ENCODE measurements around the gene NUP188. TPM values are rescaled to one million over a fixed set of nuclear protein-coding genes. Genes with fewer than 3 reads are reported as not detected.
A peak's percentile ranks its signal among the peaks of the same experiment; 100 is the strongest.

NUP188 gene
- total RNA-seq, 3 donors from 2014 or later (not counting 1 experiment from before 2014, with no cell fraction given), result 53.9 to 66.4 (median 58.3) TPM

- Mint-ChIP-seq H3K27ac (no peak overlapping the region), H3K27me3 (ENCODE audit: low read depth in 2 of 2) (no peaks in the 10 kb centered on the region), H3K4me3 (no peak overlapping the region), H3K4me1 (no peaks in the 10 kb centered on the region), H3K9me3 (no peaks in the 10 kb centered on the region), H3K36me3 (peaks cover 26% of the 10 kb centered on the region)
- DNase-seq, result no peak
- no peak overlapping the region for H3K27ac ChIP-seq (ENCODE audit: low read length)
- H3K9me3 ChIP-seq (ENCODE audit: control insufficient read depth, insufficient read depth, low read length), result no peaks in the 10 kb centered on the region
- 98% methylated on average over 3 of the region's 5 CpGs for WGBS (ENCODE audit: insufficient coverage)
- no peaks in the 10 kb centered on the region for H3K27me3 ChIP-seq (ENCODE audit: control insufficient read depth, insufficient read depth, low read length)
- no peak overlapping the region for H3K4me3 ChIP-seq (ENCODE audit: low read length)
- no peak for ATAC-seq
- intact Hi-C loops (cut with micrococcal nuclease), result no loop called here
- H3K4me1 ChIP-seq (ENCODE audit: control insufficient read depth, insufficient read depth, low read length), result no peaks in the 10 kb centered on the region
- no peak for TF ChIP-seq CTCF (IDR thresholded peaks at IDR 0.05)
- H3K36me3 ChIP-seq (ENCODE audit: control insufficient read depth, insufficient read depth, low read length), result peaks cover 71% of the 10 kb centered on the region
Observed at GRCh38 chr9:128987805-128988204, 40.3 kb downstream of the NUP188 start.

- intact Hi-C loops (cut with micrococcal nuclease), result no loop called here
- 88% methylated on average over 7 of the region's 7 CpGs for WGBS (ENCODE audit: insufficient coverage)
Observed at GRCh38 chr9:128992995-128993394, 45.5 kb downstream of the NUP188 start.

GRCh38 chr9:128995791-128996190 is 48.3 kb downstream of the NUP188 start:
- intact Hi-C loops (cut with micrococcal nuclease), result no loop called here
- peaks cover 0 to 6% of the 10 kb centered on the region in 2 donors for H3K4me1 Mint-ChIP-seq
- Histone ChIP-seq H3K4me3 (ENCODE audit: low read length) (no peak overlapping the region), H3K36me3 (ENCODE audit: control insufficient read depth, insufficient read depth, low read length) (peaks cover 77% of the 10 kb centered on the region), H3K9me3 (ENCODE audit: control insufficient read depth, insufficient read depth, low read length) (no peaks in the 10 kb centered on the region), H3K27me3 (ENCODE audit: control insufficient read depth, insufficient read depth, low read length) (no peaks in the 10 kb centered on the region), H3K4me1 (ENCODE audit: control insufficient read depth, insufficient read depth, low read length) (no peaks in the 10 kb centered on the region), H3K27ac (ENCODE audit: low read length) (no peak overlapping the region)
- H3K4me3 Mint-ChIP-seq, result no peak overlapping the region
- peaks cover 33% of the 10 kb centered on the region for H3K36me3 Mint-ChIP-seq
- no peak for TF ChIP-seq CTCF (IDR thresholded peaks at IDR 0.05)
- no peaks in the 10 kb centered on the region for H3K9me3 Mint-ChIP-seq
- H3K27ac Mint-ChIP-seq, result no peak overlapping the region
- no peak for ATAC-seq
- H3K27me3 Mint-ChIP-seq (ENCODE audit: low read depth in 2 of 2), result no peaks in the 10 kb centered on the region
- DNase-seq, result no peak
- 92% methylated on average over 5 of the region's 5 CpGs for WGBS (ENCODE audit: insufficient coverage)

More at GRCh38 chr9:128992995-128993394, 45.5 kb downstream of the NUP188 start:
- Histone ChIP-seq H3K27ac (ENCODE audit: low read length) (no peak overlapping the region), H3K4me1 (ENCODE audit: control insufficient read depth, insufficient read depth, low read length) (no peaks in the 10 kb centered on the region), H3K4me3 (ENCODE audit: low read length) (no peak overlapping the region), H3K9me3 (ENCODE audit: control insufficient read depth, insufficient read depth, low read length) (no peaks in the 10 kb centered on the region), H3K36me3 (ENCODE audit: control insufficient read depth, insufficient read depth, low read length) (peaks cover 69% of the 10 kb centered on the region), H3K27me3 (ENCODE audit: control insufficient read depth, insufficient read depth, low read length) (no peaks in the 10 kb centered on the region)
- no peaks in the 10 kb centered on the region for H3K9me3 Mint-ChIP-seq
- H3K4me3 Mint-ChIP-seq, result no peak overlapping the region
- no peak for ATAC-seq
- peak overlapping the region in 1 of 2 donors; percentile 19 for H3K27ac Mint-ChIP-seq
- TF ChIP-seq CTCF (IDR thresholded peaks at IDR 0.05), result no peak
- H3K4me1 Mint-ChIP-seq, result peaks cover 0 to 6% of the 10 kb centered on the region in 2 donors
- peaks cover 33% of the 10 kb centered on the region for H3K36me3 Mint-ChIP-seq
- DNase-seq, result no peak
- no peaks in the 10 kb centered on the region for H3K27me3 Mint-ChIP-seq (ENCODE audit: low read depth in 2 of 2)

GRCh38 chr9:128998462-128998861 is 51.0 kb downstream of the NUP188 start:
- Mint-ChIP-seq H3K27me3 (ENCODE audit: low read depth in 2 of 2) (no peaks in the 10 kb centered on the region), H3K4me3 (no peak overlapping the region)
- 98% methylated on average over 5 of the region's 6 CpGs for WGBS (ENCODE audit: insufficient coverage)

More at GRCh38 chr9:128998462-128998861, 51.0 kb downstream of the NUP188 start:
- H3K27ac Mint-ChIP-seq, result no peak overlapping the region
- Histone ChIP-seq H3K27ac (ENCODE audit: low read length) (no peak overlapping the region), H3K4me3 (ENCODE audit: low read length) (no peak overlapping the region), H3K4me1 (ENCODE audit: control insufficient read depth, insufficient read depth, low read length) (no peaks in the 10 kb centered on the region), H3K9me3 (ENCODE audit: control insufficient read depth, insufficient read depth, low read length) (no peaks in the 10 kb centered on the region), H3K36me3 (ENCODE audit: control insufficient read depth, insufficient read depth, low read length) (peaks cover 88% of the 10 kb centered on the region), H3K27me3 (ENCODE audit: control insufficient read depth, insufficient read depth, low read length) (no peaks in the 10 kb centered on the region)
- ATAC-seq (no peak), DNase-seq (no peak)
- no peak for TF ChIP-seq CTCF (IDR thresholded peaks at IDR 0.05)
- H3K36me3 Mint-ChIP-seq, result peaks cover 22% of the 10 kb centered on the region
- H3K4me1 Mint-ChIP-seq, result peaks cover 0 to 6% of the 10 kb centered on the region in 2 donors
- no peaks in the 10 kb centered on the region for H3K9me3 Mint-ChIP-seq
- intact Hi-C loops (cut with micrococcal nuclease), result no loop called here

Measured in natural killer cell (primary cell).